ENCODE data around the gene JMJD7. TPM values are rescaled to one million over a fixed set of nuclear protein-coding genes. Genes with fewer than 3 reads are reported as not detected.

The JMJD7 gene
- total RNA-seq, 1 experiment from 2014 or later: 13.5 TPM

GRCh38 chr15:41847206-41847605, 19.3 kb downstream of the JMJD7 start:
- BruUV-seq (replicated peaks): no TSS peak
- POLR2A ChIA-PET: no interaction called here
- intact Hi-C loops (cut with micrococcal nuclease): no loop called here

More at GRCh38 chr15:41847206-41847605, 19.3 kb downstream of the JMJD7 start:
- H3K79me2 ChIP-seq (ENCODE audit: insufficient read depth, low read length): no peaks in the 10 kb centered on the region
- H4K20me1 ChIP-seq (ENCODE audit: insufficient read depth): no peaks in the 10 kb centered on the region
- no peak overlapping the region for H3K9ac ChIP-seq (ENCODE audit: low read length)
- no peaks in the 10 kb centered on the region for H3K9me2 ChIP-seq (ENCODE audit: insufficient read depth)
- ATAC-seq: no peak
- H3K36me3 ChIP-seq (ENCODE audit: control insufficient read depth in 1 of 2, insufficient read depth in 2 of 2, low read length in 2 of 2): peaks cover 0 to 3% of the 10 kb centered on the region in 2 experiments; a peak in 1 of 4 replicates
- H3K4me1 ChIP-seq (ENCODE audit: control insufficient read depth in 1 of 2, insufficient read depth in 2 of 2, low read length in 2 of 2): no peaks in the 10 kb centered on the region
- no peak overlapping the region for H2AFZ ChIP-seq (ENCODE audit: low read depth, low read length, poor library complexity, severe bottlenecking)
- RAD21 ChIA-PET (ENCODE audit: low non-redundant PET in 1 of 2, low total read pairs in 2 of 2, uncharacterized antibody in 2 of 2, unreplicated experiment in 2 of 2): no interaction called here
- DNase-seq (ENCODE audit: low read depth, low spot score): no peak
- no peaks in the 10 kb centered on the region for H3K9me3 ChIP-seq (ENCODE audit: control insufficient read depth in 1 of 2, insufficient read depth in 1 of 2, low read depth in 1 of 2, low read length in 2 of 2)
- H3K4me3 ChIP-seq (replicated peaks in 1 of 2; ENCODE audit: low read depth in 1 of 2, low read length in 2 of 2): no peak overlapping the region
- no peaks in the 10 kb centered on the region for H3K27me3 ChIP-seq (ENCODE audit: insufficient read depth, low read length)
- no peak overlapping the region for H3K4me2 ChIP-seq (ENCODE audit: low read length)
- CTCF ChIA-PET: no interaction called here
- TF ChIP-seq ZFX (IDR thresholded peaks at IDR 0.05) (no peak), CTCF (IDR thresholded peaks at IDR 0.05 in 2 of 3, conservative IDR thresholded peaks at IDR 0.05 in 1 of 3; ENCODE audit: borderline replicate concordance in 1 of 3, insufficient read depth in 1 of 3, low read depth in 2 of 3, low read length in 2 of 3) (no peak), ZBTB33 (IDR thresholded peaks at IDR 0.05; ENCODE audit: extremely low read depth, insufficient replicate concordance, low read length) (no peak), RAD21 (IDR thresholded peaks at IDR 0.05; ENCODE audit: low read depth) (no peak), REST (IDR thresholded peaks at IDR 0.05; ENCODE audit: low read depth) (no peak), EGR1 (IDR thresholded peaks at IDR 0.05; ENCODE audit: low read depth) (no peak), CEBPB (IDR thresholded peaks at IDR 0.05; ENCODE audit: low read depth) (no peak), POLR2A (IDR thresholded peaks at IDR 0.05; ENCODE audit: borderline replicate concordance, extremely low read depth, insufficient read depth, insufficient read length) (no peak), POLR2AphosphoS5 (IDR thresholded peaks at IDR 0.05; ENCODE audit: low read depth, low read length) (no peak), EZH2phosphoT487 (IDR thresholded peaks at IDR 0.05; ENCODE audit: borderline replicate concordance) (no peak), ELF1 (IDR thresholded peaks at IDR 0.05; ENCODE audit: borderline replicate concordance, low read depth) (no peak), JUND (IDR thresholded peaks at IDR 0.05) (no peak), CBX3 (IDR thresholded peaks at IDR 0.05; ENCODE audit: low read depth) (no peak)
- TF ChIP-seq, protein P1, sequence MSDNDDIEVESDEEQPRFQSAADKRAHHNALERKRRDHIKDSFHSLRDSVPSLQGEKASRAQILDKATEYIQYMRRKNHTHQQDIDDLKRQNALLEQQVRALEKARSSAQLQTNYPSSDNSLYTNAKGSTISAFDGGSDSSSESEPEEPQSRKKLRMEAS (IDR thresholded peaks at IDR 0.05): no peak
- H3K27ac ChIP-seq (ENCODE audit: low read depth, low read length): no peak overlapping the region

Measured in HCT116 (cell line).